ENCODE measurements around the gene TMEM117. TPM values are rescaled to one million over a fixed set of nuclear protein-coding genes. Genes with fewer than 3 reads are reported as not detected.

TMEM117 gene
- total RNA-seq, 6 experiments from 2014 or later: 2.4 to 15.3 (median 3.1) TPM

- intact Hi-C loops (cut with DNase I): no loop called here
- no peak for ATAC-seq
- peaks cover 0 to 3% (median 0%) of the 10 kb centered on the region in 4 donors for H3K4me1 ChIP-seq
- no peaks in the 10 kb centered on the region for H3K27me3 ChIP-seq
- no peak overlapping the region for H3K27ac ChIP-seq
- no peak overlapping the region for H3K4me3 ChIP-seq
- no peaks in the 10 kb centered on the region for H3K9me3 ChIP-seq
- no peak for DNase-seq
- no peaks in the 10 kb centered on the region for H3K36me3 ChIP-seq
- TF ChIP-seq CTCF (IDR thresholded peaks at IDR 0.05): no peak
- no peak for TF ChIP-seq POLR2A (IDR thresholded peaks at IDR 0.05)
These were observed 181.3 kb downstream of the TMEM117 start for GRCh38 chr12:44017216-44017615.

GRCh38 chr12:44019118-44019517, 183.2 kb downstream of the TMEM117 start:
- no peak for ATAC-seq
- intact Hi-C loops (cut with DNase I): no loop called here
- 57% methylated on average over 2 of the region's 2 CpGs for WGBS (ENCODE audit: insufficient coverage, low coverage, low lambda C conversion rate, missing lambda C conversion rate)

GRCh38 chr12:44020555-44020954, 184.7 kb downstream of the TMEM117 start:
- no peak for ATAC-seq
- Histone ChIP-seq H3K9me3 (no peaks in the 10 kb centered on the region), H3K27me3 (no peaks in the 10 kb centered on the region), H3K27ac (no peak overlapping the region), H3K4me3 (no peak overlapping the region), H3K4me1 (peaks cover 0 to 1% (median 0%) of the 10 kb centered on the region in 4 donors), H3K36me3 (no peaks in the 10 kb centered on the region)
- DNase-seq: no peak
- TF ChIP-seq POLR2A (IDR thresholded peaks at IDR 0.05): no peak
- TF ChIP-seq CTCF (IDR thresholded peaks at IDR 0.05): no peak
- WGBS (ENCODE audit: insufficient coverage, low coverage, low lambda C conversion rate, missing lambda C conversion rate): 71% methylated on average over 1 of the region's 1 CpG
- intact Hi-C loops (cut with DNase I): no loop called here

More at GRCh38 chr12:44019118-44019517, 183.2 kb downstream of the TMEM117 start:
- H3K9me3 ChIP-seq: no peaks in the 10 kb centered on the region
- no peak overlapping the region for H3K4me3 ChIP-seq
- H3K27ac ChIP-seq: no peak overlapping the region
- no peaks in the 10 kb centered on the region for H3K27me3 ChIP-seq
- H3K4me1 ChIP-seq: peaks cover 0 to 3% (median 0%) of the 10 kb centered on the region in 4 donors
- DNase-seq: no peak
- H3K36me3 ChIP-seq: no peaks in the 10 kb centered on the region
- TF ChIP-seq POLR2A (IDR thresholded peaks at IDR 0.05) (no peak), CTCF (IDR thresholded peaks at IDR 0.05) (no peak)

- intact Hi-C loops (cut with DNase I): no loop called here
- DNase-seq: no peak
- Histone ChIP-seq H3K9me3 (no peaks in the 10 kb centered on the region), H3K27ac (no peak overlapping the region), H3K4me3 (no peak overlapping the region), H3K27me3 (no peaks in the 10 kb centered on the region), H3K4me1 (no peaks in the 10 kb centered on the region), H3K36me3 (no peaks in the 10 kb centered on the region)
- 86% methylated on average over 1 of the region's 1 CpG for WGBS (ENCODE audit: insufficient coverage, low coverage, low lambda C conversion rate, missing lambda C conversion rate)
- TF ChIP-seq POLR2A (IDR thresholded peaks at IDR 0.05) (no peak), CTCF (IDR thresholded peaks at IDR 0.05) (no peak)
- no peak for ATAC-seq
These were observed 185.6 kb downstream of the TMEM117 start for GRCh38 chr12:44021471-44021971.

GRCh38 chr12:44025499-44025898, 189.6 kb downstream of the TMEM117 start:
- intact Hi-C loops (cut with DNase I): no loop called here
- no peaks in the 10 kb centered on the region for H3K9me3 ChIP-seq
- TF ChIP-seq CTCF (IDR thresholded peaks at IDR 0.05): no peak
- no peak for TF ChIP-seq POLR2A (IDR thresholded peaks at IDR 0.05)
- no peak overlapping the region for H3K4me3 ChIP-seq
- H3K27ac ChIP-seq: no peak overlapping the region
- H3K36me3 ChIP-seq: no peaks in the 10 kb centered on the region
- H3K27me3 ChIP-seq: no peaks in the 10 kb centered on the region
- DNase-seq: no peak
- 73% methylated on average over 3 of the region's 3 CpGs for WGBS (ENCODE audit: insufficient coverage, low coverage, low lambda C conversion rate, missing lambda C conversion rate)
- H3K4me1 ChIP-seq: no peaks in the 10 kb centered on the region
- no peak for ATAC-seq
